NCI-H526 (cell line): ENCODE results near the gene BCAS1.
"Not testable (repeated sequence)": the region's sequence is repeated elsewhere in the genome, so short reads cannot be mapped to it uniquely, and the experiment has no call there.

Experiments
- DNase-seq, 2 experiments: peaks; one replicate each; lab custom pipeline; 2025; lab: John Stamatoyannopoulos, UW

The BCAS1 gene

GRCh38 chr20:53986037-53986650, 84.2 kb downstream of the BCAS1 start:
- DNase-seq = no peak

- DNase-seq = no peak
These were observed 85.3 kb downstream of the BCAS1 start for GRCh38 chr20:53985150-53985518.

DNA sequence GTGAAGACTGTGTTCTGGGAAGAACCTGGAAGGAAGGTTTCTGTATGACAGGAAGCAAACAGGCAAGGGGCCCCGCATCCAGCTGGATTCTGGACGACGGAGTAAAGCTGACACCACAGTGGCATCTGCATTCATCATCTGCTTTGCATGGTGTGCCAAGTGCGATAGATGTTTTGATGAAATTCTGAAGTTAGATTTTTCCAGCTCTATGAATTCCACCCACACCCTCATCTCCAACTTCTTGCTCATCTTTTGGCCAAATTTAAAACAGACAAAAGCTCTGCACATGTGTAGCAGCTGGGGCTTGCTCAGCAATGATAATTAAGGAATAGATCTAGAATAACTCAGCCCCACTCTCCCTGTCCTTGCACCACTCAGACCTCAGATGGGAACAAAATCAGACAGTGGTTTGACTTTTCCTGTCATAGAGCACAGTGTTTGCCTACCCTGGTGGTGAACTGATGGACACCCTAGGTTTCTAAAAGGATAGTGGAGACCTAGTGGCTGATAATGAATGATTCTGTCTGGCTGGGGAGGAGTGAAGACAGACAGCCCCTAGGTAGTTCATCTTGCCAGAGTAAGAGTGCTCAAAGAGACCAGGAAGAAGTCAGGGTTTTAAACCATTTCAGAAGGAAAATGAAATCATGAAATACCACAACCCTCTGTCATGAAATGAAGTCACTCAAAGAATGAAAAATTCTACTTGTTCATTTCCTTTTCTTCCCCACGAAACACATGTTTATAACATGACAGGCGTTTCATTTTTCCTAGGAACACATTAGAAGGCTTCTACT, 85.8 kb downstream of the BCAS1 start:
- DNase-seq = peak in 1 of 2 experiments; percentile 15

- no peak for DNase-seq
These were observed 87.0 kb downstream of the BCAS1 start for GRCh38 chr20:53983401-53983800.

DNA sequence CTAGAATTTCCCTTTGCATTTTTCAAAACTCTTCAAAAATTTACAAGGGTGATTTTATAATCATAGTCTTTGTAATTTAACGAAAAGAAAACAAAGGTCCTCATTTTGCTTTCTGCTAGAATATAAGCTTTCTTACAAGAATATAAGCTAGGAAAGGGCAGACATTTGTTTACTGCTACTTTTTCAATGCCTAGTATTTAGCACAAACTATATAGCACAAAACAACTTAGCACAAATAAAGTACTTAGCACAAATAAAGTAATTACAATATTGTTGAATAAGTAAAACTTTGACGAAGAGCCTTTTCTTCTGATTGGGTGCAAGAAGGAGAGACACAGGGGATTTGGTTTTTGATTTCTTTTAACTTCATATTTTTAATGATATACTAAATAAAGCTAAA, 87.8 kb downstream of the BCAS1 start:
- DNase-seq = no peak

DNA sequence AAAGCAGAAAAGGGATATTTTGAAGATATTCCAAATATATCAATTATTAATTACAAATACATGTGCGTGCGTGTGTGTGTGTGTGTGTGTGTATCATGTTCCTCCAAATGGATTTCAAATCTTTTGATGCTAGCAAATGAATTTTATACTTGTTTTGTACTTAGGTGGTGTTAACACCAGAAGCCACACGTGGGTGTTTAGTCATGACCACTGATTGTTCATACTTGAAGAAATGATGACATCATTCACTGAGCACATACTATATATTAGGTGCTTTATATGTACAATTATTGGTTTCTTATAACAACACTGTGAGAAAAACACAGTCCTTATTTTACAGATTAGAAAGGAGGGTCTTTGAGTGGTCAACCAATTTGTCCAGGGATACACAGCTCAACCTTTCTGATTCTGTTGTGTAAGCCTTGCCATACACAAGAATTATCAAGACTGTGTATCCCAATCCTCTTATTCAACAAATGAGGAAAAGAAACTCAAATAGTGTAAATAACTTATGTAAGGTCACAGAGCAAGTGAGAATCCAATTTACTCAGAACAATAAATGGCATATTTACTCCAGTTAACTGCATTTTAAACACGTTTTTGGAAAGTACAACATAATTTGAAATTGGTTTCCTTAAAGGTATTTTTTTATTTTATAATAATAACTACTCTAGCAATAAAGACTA, 88.5 kb downstream of the BCAS1 start:
- no peak for DNase-seq

DNA sequence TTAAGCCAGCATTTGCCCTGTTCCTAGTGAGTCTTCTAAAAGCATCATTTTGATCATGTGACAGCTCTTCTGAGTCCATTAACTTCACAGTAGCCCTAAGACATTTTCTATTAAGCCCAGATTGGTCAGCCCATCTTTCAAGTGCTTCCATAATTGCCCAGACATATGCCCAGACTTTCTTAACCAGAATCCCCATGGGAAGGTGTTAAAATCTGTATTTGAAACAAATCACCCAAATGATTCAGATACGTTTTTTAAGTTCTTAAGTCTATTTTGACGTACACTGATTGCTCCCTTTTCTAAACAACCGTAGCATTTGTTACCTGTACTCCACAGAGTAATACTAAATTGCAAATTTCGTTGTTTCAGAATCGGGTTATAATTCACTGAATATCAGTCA, 89.3 kb downstream of the BCAS1 start:
- no peak for DNase-seq

GRCh38 chr20:53980031-53980465, 90.3 kb downstream of the BCAS1 start:
- no peak for DNase-seq

- DNase-seq = no peak
These were observed 91.9 kb downstream of the BCAS1 start for GRCh38 chr20:53978497-53978896.

GRCh38 chr20:53977391-53977790, 93.0 kb downstream of the BCAS1 start:
- DNase-seq = no peak

DNA sequence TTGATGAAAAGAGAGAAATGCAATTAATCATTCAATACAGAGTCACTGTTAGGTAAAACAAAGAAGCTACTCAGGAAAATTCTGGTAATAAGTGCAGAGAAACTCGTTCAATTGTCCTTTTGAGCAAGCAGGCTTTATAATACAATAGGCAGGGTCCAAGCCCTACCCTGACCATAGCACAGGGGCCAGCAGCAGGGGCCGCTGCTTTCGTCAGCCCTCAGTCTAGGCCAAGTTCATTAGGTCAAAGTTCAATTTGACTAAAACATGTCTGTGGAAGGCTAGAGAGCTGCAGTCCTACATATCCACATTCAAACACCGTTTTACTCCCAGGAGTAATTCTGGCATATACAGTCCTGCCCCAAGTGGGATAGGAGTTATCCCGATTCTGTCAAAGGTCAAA, 94.6 kb downstream of the BCAS1 start:
- DNase-seq = no peak

GRCh38 chr20:53974785-53975555, 95.4 kb downstream of the BCAS1 start:
- no peak for DNase-seq

GRCh38 chr20:53973882-53974281, 96.5 kb downstream of the BCAS1 start:
- not testable (repeated sequence) for DNase-seq

DNA sequence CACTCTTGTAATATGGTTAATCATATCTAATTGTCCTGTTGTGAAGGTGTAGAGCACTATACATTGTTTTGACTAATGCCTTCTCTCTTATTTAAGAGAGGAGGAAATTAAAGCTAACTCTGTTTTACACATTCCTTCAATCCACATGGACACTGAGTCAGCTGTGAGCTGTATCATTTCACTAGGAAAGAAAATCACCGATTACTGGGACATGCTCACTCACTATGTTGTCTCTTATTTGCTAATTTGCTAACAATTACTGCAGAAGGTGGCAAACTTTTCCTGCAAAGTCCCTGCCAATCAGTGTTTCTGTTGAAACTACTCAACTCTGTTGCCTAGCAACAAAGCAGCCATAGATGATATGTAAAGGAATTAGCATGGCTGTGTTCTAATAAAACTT, 98.2 kb downstream of the BCAS1 start:
- DNase-seq = no peak

- DNase-seq = no peak
These were observed 99.2 kb downstream of the BCAS1 start for GRCh38 chr20:53971096-53971683.

GRCh38 chr20:53970232-53970631, 100.2 kb downstream of the BCAS1 start:
- DNase-seq = no peak

GRCh38 chr20:53967527-53967926, 102.9 kb downstream of the BCAS1 start:
- DNase-seq = no peak

- no peak for DNase-seq
These were observed 103.5 kb downstream of the BCAS1 start for GRCh38 chr20:53966774-53967398.

DNA sequence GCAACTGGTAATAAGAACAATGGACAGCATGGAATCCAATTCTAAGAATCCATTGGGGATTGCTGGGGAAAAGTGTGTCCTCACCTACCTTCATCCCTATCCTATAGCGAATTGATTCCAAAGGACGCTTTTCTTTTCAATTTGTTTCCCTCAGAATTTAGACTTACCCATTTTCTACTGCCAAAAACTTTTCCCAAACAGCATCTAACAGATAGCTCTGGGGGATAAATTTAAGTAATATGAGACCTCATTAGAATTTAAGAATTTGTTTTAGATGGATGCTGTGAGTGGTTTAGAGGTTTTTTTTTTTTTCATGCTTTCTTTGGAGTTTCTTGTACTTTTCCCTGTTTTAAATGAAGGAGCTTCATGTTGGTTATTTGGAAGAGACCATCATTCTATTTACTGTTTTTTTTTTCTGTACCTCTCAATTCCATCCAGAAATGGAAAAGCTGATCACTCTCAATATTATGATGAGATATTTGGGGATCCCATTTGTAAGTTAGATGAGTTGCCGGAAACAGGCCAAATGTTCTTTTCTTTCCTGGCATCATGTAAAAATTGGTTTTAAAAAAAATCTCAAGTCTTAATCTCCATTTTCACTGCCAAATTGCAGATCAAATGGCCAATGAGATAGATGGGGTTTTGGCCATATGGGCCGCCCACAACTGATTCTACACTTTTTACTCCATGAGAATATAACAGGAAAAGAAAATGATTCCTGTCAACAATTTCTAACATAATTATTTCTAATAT, 105.7 kb downstream of the BCAS1 start:
- no peak for DNase-seq

GRCh38 chr20:53964067-53964466, 106.3 kb downstream of the BCAS1 start:
- no peak for DNase-seq

DNA sequence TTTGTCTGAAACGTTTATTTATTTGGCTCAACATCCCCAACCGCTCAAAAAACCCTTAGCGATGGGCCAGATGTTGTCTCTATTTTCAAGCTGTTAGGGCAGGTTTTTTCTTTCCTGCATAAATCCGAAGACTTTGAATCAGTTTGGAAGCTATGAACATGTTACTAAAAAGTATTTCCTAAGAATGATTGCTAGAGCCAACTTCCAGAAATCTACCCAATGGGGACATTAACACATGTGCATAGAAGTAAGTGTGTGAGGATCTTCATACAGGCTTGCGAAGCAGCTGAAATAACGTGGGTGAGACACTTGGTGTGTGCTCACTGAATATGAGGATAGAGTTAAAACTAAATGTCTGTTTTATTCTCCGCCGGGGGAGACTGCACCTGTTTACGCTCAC, 106.8 kb downstream of the BCAS1 start:
- DNase-seq = no peak
